Chondrocyte (in vitro differentiated cells): ENCODE results near the gene CYP4F2. TPM values are rescaled to one million over a fixed set of nuclear protein-coding genes. Genes with fewer than 3 reads are reported as not detected.
"Not testable (repeated sequence)": the region's sequence is repeated elsewhere in the genome, so short reads cannot be mapped to it uniquely, and the experiment has no call there.

Experiments
- DNase-seq: peaks from one replicate; pipeline ENCODE4 v3.0.0; 2021; ENCODE audit warnings: mixed read lengths, low spot score
- H3K27ac Mint-ChIP-seq: one replicate; pipeline ENCODE4 v1.8.0; 2021; ENCODE audit warnings: mild to moderate bottlenecking, moderate library complexity, mixed read lengths; ENCODE audit not compliant: unreplicated experiment
- H3K27me3 Mint-ChIP-seq: 2 replicates; pipeline ENCODE4 v1.8.0; 2021; ENCODE audit warnings: low read depth, mixed read lengths
- H3K36me3 Mint-ChIP-seq: 2 replicates; pipeline ENCODE4 v1.8.0; 2021; ENCODE audit warnings: low read depth, mixed read lengths
- H3K4me1 Mint-ChIP-seq: 2 replicates; pipeline ENCODE4 v1.8.0; 2021; ENCODE audit warnings: low read depth, mild to moderate bottlenecking, mixed read lengths
- H3K4me3 Mint-ChIP-seq: one replicate; pipeline ENCODE4 v1.8.0; 2021; ENCODE audit warnings: mild to moderate bottlenecking, moderate library complexity, mixed read lengths; ENCODE audit not compliant: unreplicated experiment
- H3K9me3 Mint-ChIP-seq: 2 replicates; pipeline ENCODE4 v1.8.0; 2021; ENCODE audit warnings: low read depth, mixed read lengths
- total RNA-seq: library from RNA; stranded (reverse); gene quantifications from 3 replicates; pipeline ENCODE4 v1.2.1, GENCODE V29; 2021
- TF ChIP-seq, protein P1 (sequence below): fragments of 200-600 bp; sonication (generic); IDR thresholded peaks from 2 replicates; pipeline ENCODE4 v1.5.0; 2021; ENCODE audit warnings: antibody characterized with exemption, mild to moderate bottlenecking, moderate library complexity

The CYP4F2 gene
- total RNA-seq, 1 donor from 2014 or later, result not detected

DNA sequence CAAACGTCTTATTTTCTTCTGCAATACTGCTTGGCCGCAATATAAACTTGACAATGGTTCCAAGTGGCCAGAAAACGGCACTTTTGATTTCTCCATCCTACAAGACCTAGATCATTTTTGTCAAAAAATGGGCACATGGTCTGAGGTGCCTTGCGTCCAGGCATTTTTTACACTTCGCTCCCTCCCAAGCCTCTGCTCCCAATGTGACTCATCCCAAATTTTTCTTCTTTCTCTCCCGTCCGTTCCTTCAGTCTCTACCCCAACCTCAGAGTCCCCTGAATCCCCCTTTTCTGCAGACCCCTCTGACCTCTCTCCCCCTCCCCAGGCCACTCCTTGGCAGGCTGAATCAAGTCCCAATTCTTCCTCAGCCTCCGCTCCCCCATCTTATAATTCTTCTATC lies 68.1 kb downstream of the CYP4F2 start:
- DNase-seq, result no peak
- Mint-ChIP-seq H3K4me1 (no peaks in the 10 kb centered on the region), H3K27me3 (no peaks in the 10 kb centered on the region), H3K27ac (no peak overlapping the region), H3K36me3 (no peaks in the 10 kb centered on the region), H3K4me3 (no peak overlapping the region), H3K9me3 (peaks cover 16% of the 10 kb centered on the region)
- TF ChIP-seq, protein P1, sequence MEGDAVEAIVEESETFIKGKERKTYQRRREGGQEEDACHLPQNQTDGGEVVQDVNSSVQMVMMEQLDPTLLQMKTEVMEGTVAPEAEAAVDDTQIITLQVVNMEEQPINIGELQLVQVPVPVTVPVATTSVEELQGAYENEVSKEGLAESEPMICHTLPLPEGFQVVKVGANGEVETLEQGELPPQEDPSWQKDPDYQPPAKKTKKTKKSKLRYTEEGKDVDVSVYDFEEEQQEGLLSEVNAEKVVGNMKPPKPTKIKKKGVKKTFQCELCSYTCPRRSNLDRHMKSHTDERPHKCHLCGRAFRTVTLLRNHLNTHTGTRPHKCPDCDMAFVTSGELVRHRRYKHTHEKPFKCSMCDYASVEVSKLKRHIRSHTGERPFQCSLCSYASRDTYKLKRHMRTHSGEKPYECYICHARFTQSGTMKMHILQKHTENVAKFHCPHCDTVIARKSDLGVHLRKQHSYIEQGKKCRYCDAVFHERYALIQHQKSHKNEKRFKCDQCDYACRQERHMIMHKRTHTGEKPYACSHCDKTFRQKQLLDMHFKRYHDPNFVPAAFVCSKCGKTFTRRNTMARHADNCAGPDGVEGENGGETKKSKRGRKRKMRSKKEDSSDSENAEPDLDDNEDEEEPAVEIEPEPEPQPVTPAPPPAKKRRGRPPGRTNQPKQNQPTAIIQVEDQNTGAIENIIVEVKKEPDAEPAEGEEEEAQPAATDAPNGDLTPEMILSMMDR, result no peak

DNA sequence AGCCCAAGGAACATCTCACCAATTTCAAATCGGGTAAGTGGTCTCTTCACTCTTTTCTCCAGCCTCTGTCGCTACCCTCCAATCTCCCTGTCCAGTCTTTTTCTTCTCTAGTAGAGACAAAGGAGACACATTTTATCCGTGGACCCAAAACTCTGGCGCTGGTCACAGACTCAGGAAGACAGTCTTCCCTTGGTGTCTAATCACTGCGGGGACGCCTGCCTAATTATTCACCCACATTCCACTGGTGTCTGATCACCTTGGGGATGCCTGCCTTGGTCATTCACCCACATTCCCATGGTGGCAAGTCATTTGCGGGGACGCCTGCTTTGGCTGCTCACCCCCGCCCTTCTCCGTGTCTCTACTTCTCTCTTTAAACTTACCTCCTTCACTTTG lies 68.6 kb downstream of the CYP4F2 start:
- Mint-ChIP-seq H3K36me3 (no peaks in the 10 kb centered on the region), H3K9me3 (peaks cover 16% of the 10 kb centered on the region), H3K27me3 (no peaks in the 10 kb centered on the region), H3K27ac (no peak overlapping the region), H3K4me3 (no peak overlapping the region), H3K4me1 (no peaks in the 10 kb centered on the region)
- TF ChIP-seq, protein P1, result no peak
- DNase-seq, result no peak

DNA sequence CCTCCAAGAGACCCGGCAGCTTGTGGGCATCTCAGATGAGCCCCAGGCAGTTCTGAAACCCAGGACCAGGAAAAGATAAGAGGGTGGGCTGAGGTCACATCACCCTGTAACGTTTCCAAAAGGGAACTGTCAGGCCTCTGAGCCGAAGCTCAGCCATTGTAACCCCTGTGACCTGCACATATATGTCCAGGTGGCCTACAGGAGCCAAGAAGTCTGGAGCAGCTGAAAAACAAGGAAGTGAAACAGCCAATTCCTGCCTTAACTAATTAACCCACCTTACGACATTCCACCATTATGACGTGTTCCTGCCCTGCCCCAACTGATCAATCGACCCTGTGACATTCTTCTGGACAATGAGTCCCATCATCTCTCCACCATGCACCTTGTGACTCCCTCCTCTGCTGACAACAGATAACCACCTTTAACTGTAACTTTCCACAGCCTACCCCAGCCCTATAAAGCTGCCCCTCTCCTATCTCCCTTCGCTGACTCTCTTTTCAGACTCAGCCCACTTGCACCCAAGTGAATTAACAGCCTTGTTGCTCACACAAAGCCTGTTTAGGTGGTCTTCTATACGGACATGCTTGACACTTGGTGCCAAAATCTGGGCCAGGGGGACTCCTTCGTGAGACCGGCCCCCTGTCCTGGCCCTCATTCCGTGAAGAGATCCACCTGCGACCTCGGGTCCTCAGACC lies 69.1 kb downstream of the CYP4F2 start:
- not testable (repeated sequence) for H3K4me3 Mint-ChIP-seq, H3K4me1 Mint-ChIP-seq, DNase-seq, H3K36me3 Mint-ChIP-seq, H3K27ac Mint-ChIP-seq, H3K27me3 Mint-ChIP-seq
- peaks cover 19% of the 10 kb centered on the region for H3K9me3 Mint-ChIP-seq

DNA sequence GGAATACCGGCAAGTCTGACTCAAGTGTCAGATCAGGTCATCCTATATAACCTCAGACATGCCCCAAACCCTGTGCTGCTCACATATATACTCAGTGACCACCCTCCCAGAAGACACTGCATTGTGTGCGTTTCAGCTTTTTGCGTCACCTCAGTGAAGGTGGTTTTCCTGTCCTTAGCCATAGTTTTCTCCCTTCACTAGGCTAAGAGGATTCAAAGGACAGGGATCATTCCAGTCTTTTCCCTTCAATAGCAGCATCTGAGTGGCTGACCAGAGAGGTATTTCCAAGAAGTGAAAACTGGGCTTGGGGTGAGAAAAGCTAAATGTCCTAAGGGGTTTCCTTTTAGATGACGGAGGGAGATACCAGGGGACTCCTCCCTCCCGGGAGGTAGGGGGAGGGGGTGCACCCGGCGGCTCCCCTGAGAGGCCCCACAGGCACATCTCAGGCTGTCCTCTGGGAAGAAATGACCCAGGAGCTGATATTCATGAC lies 69.7 kb downstream of the CYP4F2 start:
- Mint-ChIP-seq H3K4me3 (no peak overlapping the region), H3K27ac (no peak overlapping the region), H3K9me3 (peaks cover 19% of the 10 kb centered on the region), H3K4me1 (no peaks in the 10 kb centered on the region), H3K36me3 (no peaks in the 10 kb centered on the region), H3K27me3 (no peaks in the 10 kb centered on the region)
- no peak for DNase-seq
- TF ChIP-seq, protein P1, result no peak

Other genes with a start within 250 kb of the CYP4F2 start
- gene CYP4F12, start 225.0 kb downstream of the CYP4F2 start, total RNA-seq, result not detected in 3 replicates
- gene OR10H2, start 170.1 kb downstream of the CYP4F2 start, total RNA-seq, result not detected in 3 replicates
- not detected in 3 replicates for gene OR10H3, start 160.1 kb downstream of the CYP4F2 start, total RNA-seq
- not detected in 3 replicates for gene OR10H5, start 110.4 kb downstream of the CYP4F2 start, total RNA-seq
- not detected in 3 replicates for gene OR10H1, start 82.4 kb downstream of the CYP4F2 start, total RNA-seq
- gene CYP4F11, start 36.5 kb upstream of the CYP4F2 start, total RNA-seq, result not detected in 3 replicates
- gene OR10H4, start 50.9 kb upstream of the CYP4F2 start, total RNA-seq, result not detected in 3 replicates
- 774 to 1,188 TPM (median 1,175 TPM) in 3 replicates for gene TPM4, start 178.4 kb upstream of the CYP4F2 start, total RNA-seq
- 65.5 to 73.7 TPM (median 69.9 TPM) in 3 replicates for gene RAB8A, start 213.8 kb upstream of the CYP4F2 start, total RNA-seq
- gene HSH2D, start 245.6 kb upstream of the CYP4F2 start, total RNA-seq, result not detected in 3 replicates